HCT116 (cell line): ENCODE measurements around the gene CXCL8.

ENCODE experiments used
- EZH2 ChIP-seq: fragments of 200-600 bp; sonication (generic); IDR thresholded peaks from 2 replicates; pipeline ENCODE4 v1.6.1; 2017; ENCODE audit warnings: antibody characterized with exemption, mixed run types
- JUND ChIP-seq: IDR thresholded peaks from 2 replicates; pipeline ENCODE4 v1.6.1; 2012
- POLR2A ChIP-seq: IDR thresholded peaks from 2 replicates; pipeline ENCODE4 v1.7.0; 2011; ENCODE audit warnings: borderline replicate concordance; ENCODE audit not compliant: insufficient read depth, insufficient read length; ENCODE audit errors: extremely low read depth
- POLR2AphosphoS5 ChIP-seq: IDR thresholded peaks from 2 replicates; pipeline ENCODE4 v1.6.1; 2011; ENCODE audit warnings: mild to moderate bottlenecking, low read depth, low read length, moderate library complexity
- RAD21 ChIP-seq: IDR thresholded peaks from 2 replicates; pipeline ENCODE4 v1.6.1; 2012; ENCODE audit warnings: low read depth, mild to moderate bottlenecking
- SIN3A ChIP-seq: IDR thresholded peaks from 2 replicates; pipeline ENCODE4 v1.6.1; 2012; ENCODE audit warnings: low read depth
- TCF7L2 ChIP-seq: IDR thresholded peaks from 2 replicates; pipeline ENCODE4 v1.7.0; 2011; ENCODE audit warnings: borderline replicate concordance, inconsistent platforms; ENCODE audit not compliant: insufficient read depth, insufficient read length; ENCODE audit errors: extremely low read depth
- ZBTB33 ChIP-seq: IDR thresholded peaks from 2 replicates; pipeline ENCODE4 v1.6.1; 2011; ENCODE audit warnings: mild to moderate bottlenecking, low read length, moderate library complexity; ENCODE audit not compliant: insufficient replicate concordance; ENCODE audit errors: extremely low read depth
- TF ChIP-seq, protein P1 (sequence below), 3 experiments: fragments of 200-600 bp in 1 of 3; sonication (generic) in 1 of 3; IDR thresholded peaks in 2 of 3; conservative IDR thresholded peaks in 1 of 3; 2 replicates each; pipeline ENCODE4 v1.5.1; 2012 to 2017; ENCODE audit warnings: low read depth in 2 of 3, low read length in 2 of 3, antibody characterized with exemption in 1 of 3, borderline replicate concordance in 1 of 3, control low read depth in 1 of 3, mild to moderate bottlenecking in 1 of 3, mixed read lengths in 1 of 3, mixed run types in 1 of 3, moderate library complexity in 1 of 3; ENCODE audit not compliant: insufficient read depth in 1 of 3

- TF ChIP-seq RAD21: no peak
- TF ChIP-seq, protein P1, sequence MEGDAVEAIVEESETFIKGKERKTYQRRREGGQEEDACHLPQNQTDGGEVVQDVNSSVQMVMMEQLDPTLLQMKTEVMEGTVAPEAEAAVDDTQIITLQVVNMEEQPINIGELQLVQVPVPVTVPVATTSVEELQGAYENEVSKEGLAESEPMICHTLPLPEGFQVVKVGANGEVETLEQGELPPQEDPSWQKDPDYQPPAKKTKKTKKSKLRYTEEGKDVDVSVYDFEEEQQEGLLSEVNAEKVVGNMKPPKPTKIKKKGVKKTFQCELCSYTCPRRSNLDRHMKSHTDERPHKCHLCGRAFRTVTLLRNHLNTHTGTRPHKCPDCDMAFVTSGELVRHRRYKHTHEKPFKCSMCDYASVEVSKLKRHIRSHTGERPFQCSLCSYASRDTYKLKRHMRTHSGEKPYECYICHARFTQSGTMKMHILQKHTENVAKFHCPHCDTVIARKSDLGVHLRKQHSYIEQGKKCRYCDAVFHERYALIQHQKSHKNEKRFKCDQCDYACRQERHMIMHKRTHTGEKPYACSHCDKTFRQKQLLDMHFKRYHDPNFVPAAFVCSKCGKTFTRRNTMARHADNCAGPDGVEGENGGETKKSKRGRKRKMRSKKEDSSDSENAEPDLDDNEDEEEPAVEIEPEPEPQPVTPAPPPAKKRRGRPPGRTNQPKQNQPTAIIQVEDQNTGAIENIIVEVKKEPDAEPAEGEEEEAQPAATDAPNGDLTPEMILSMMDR (IDR thresholded peaks at IDR 0.05 in 2 of 3, conservative IDR thresholded peaks at IDR 0.05 in 1 of 3; ENCODE audit: borderline replicate concordance in 1 of 3, insufficient read depth in 1 of 3, low read depth in 2 of 3, low read length in 2 of 3): no peak
- TF ChIP-seq JUND: peak; percentile 82
- TF ChIP-seq SIN3A: peak; percentile 58; the same call in 1 of the 2 replicates
- TF ChIP-seq ZBTB33: no peak
- no peak for TF ChIP-seq POLR2A
- no peak for TF ChIP-seq EZH2
- TF ChIP-seq POLR2AphosphoS5: no peak
- no peak for TF ChIP-seq TCF7L2
These were observed 32.3 kb upstream of the CXCL8 start for GRCh38 chr4:73707918-73708577.
